ENCODE results near the gene SEC61G. TPM values are rescaled to one million over a fixed set of nuclear protein-coding genes. Genes with fewer than 3 reads are reported as not detected.

The SEC61G gene
- total RNA-seq, 8 experiments from 2014 or later, result 121 to 543 (median 428) TPM

DNA sequence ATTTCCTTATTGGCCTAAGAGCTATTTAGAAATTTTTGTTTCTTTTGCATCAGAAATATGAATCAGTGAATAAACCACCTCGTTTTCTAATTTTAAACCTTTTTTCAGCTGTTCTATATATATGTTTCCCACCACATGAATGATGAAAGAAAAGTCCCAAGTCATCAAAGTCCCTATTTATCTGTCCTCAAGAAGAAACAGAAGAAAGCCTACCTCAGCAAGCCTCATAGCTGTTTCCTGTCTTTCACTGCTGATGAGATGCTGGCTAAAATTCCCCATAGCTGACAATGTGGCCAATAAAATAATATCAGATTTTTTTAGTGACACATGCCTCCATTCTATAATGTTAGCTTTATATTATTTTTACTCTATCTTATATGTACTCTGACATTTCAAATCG, 54.2 kb downstream of the SEC61G start:
- no peaks in the 10 kb centered on the region for H3K4me1 ChIP-seq (replicated peaks in 1 of 2)
- no peak for ATAC-seq (replicated peaks in 6 of 8)
- 0 to 80% (median 50%) methylated on average over 1 to 2 of the region's 2 CpGs for WGBS, 10 experiments
- in situ Hi-C loops (cut with MboI; ENCODE audit: low pct_unique_long_range_greater_than_20kb in 2 of 9, low sequenced_read_pairs in 9 of 9, unreplicated experiment in 9 of 9), result no loop called here
- H3K4me3 ChIP-seq, result no peak overlapping the region
- no peak overlapping the region for H3K27ac ChIP-seq

Other genes with a start within 250 kb of the SEC61G start
- gene VSTM2A, start 216.8 kb downstream of the SEC61G start, total RNA-seq, result 10 to 100 TPM in 5 of 8 experiments, under 1 TPM in 2, not detected in 1; 0.25 to 33.4 (median 15.1) TPM

Data from motor neuron (in vitro differentiated cells).